ENCODE data around the gene MRPL58.

- TF ChIP-seq KDM4A (IDR thresholded peaks at IDR 0.05; ENCODE audit: low read depth, low read length, severe bottlenecking): no peak
- TF ChIP-seq USF2 (IDR thresholded peaks at IDR 0.05; ENCODE audit: low read length): no peak
- no peak for TF ChIP-seq SRF (IDR thresholded peaks at IDR 0.05; ENCODE audit: low read depth, low read length)
- TF ChIP-seq SP1 (IDR thresholded peaks at IDR 0.05; ENCODE audit: low read depth, low read length): no peak
- no peak for TF ChIP-seq CREB1 (IDR thresholded peaks at IDR 0.05)
Measured at GRCh38 chr17:74992223-74992622, 20.2 kb upstream of the MRPL58 start.
